Astrocyte (in vitro differentiated cells and primary cell): Measurements from ENCODE around the gene ERC1. TPM values are rescaled to one million over a fixed set of nuclear protein-coding genes. Genes with fewer than 3 reads are reported as not detected.

Experiments
- DNase-seq: peaks from one replicate; pipeline ENCODE4 v3.0.0-alpha.2; 2010; ENCODE audit warnings: low read depth
- FAIRE-seq: peaks from 2 replicates; lab custom pipeline; 2011; peaks lifted over from hg19 to GRCh38; lab: Jason Lieb, UNC
- H2AFZ ChIP-seq: 2 replicates; pipeline ENCODE4 v1.6.0; 2012; ENCODE audit warnings: low read depth, low read length, inconsistent platforms
- H3K27ac ChIP-seq: 2 replicates; pipeline ENCODE4 v1.5.1; 2011; ENCODE audit warnings: low read depth, low read length, inconsistent platforms
- H3K27me3 ChIP-seq: 2 replicates; pipeline ENCODE4 v1.6.0; 2011; ENCODE audit warnings: low read length, inconsistent platforms; ENCODE audit not compliant: insufficient read depth
- H3K36me3 ChIP-seq: 2 replicates; pipeline ENCODE4 v1.5.1; 2011; ENCODE audit warnings: low read length, inconsistent platforms; ENCODE audit not compliant: insufficient read depth
- H3K4me1 ChIP-seq: 2 replicates; pipeline ENCODE4 v1.5.1; 2011; ENCODE audit warnings: low read length, inconsistent platforms; ENCODE audit not compliant: insufficient read depth
- H3K4me2 ChIP-seq: 2 replicates; pipeline ENCODE4 v1.6.0; 2012; ENCODE audit warnings: low read length, inconsistent platforms
- H3K4me3 ChIP-seq: 2 replicates; pipeline ENCODE4 v1.5.1; 2011; ENCODE audit warnings: low read depth, mild to moderate bottlenecking, low read length, inconsistent platforms; ENCODE audit not compliant: insufficient read depth
- H3K79me2 ChIP-seq: 2 replicates; pipeline ENCODE4 v1.6.0; 2012; ENCODE audit warnings: mild to moderate bottlenecking, low read length, inconsistent platforms; ENCODE audit not compliant: insufficient read depth
- H3K9ac ChIP-seq: 2 replicates; pipeline ENCODE4 v1.6.0; 2012; ENCODE audit warnings: mild to moderate bottlenecking, low read length, inconsistent platforms
- H3K9me3 ChIP-seq: 2 replicates; pipeline ENCODE4 v1.5.1; 2012; ENCODE audit warnings: low read depth, mild to moderate bottlenecking, low read length, inconsistent platforms; ENCODE audit not compliant: insufficient read depth
- H4K20me1 ChIP-seq: 2 replicates; pipeline ENCODE4 v1.6.0; 2012; ENCODE audit warnings: low read length, inconsistent platforms; ENCODE audit not compliant: insufficient read depth
- H3K27ac Mint-ChIP-seq: one replicate; pipeline ENCODE4 v1.8.0; 2021; ENCODE audit warnings: mild to moderate bottlenecking, mixed read lengths; ENCODE audit not compliant: unreplicated experiment
- H3K27me3 Mint-ChIP-seq: one replicate; pipeline ENCODE4 v1.8.0; 2021; ENCODE audit warnings: low read depth, mixed read lengths; ENCODE audit not compliant: unreplicated experiment
- H3K36me3 Mint-ChIP-seq: one replicate; pipeline ENCODE4 v1.8.0; 2021; ENCODE audit warnings: low read depth, mixed read lengths; ENCODE audit not compliant: unreplicated experiment
- H3K4me1 Mint-ChIP-seq: one replicate; pipeline ENCODE4 v1.8.0; 2021; ENCODE audit warnings: low read depth, mixed read lengths; ENCODE audit not compliant: unreplicated experiment
- H3K4me3 Mint-ChIP-seq: one replicate; pipeline ENCODE4 v1.8.0; 2021; ENCODE audit warnings: mild to moderate bottlenecking, moderate library complexity, mixed read lengths; ENCODE audit not compliant: unreplicated experiment
- H3K9me3 Mint-ChIP-seq: one replicate; pipeline ENCODE4 v1.8.0; 2021; ENCODE audit warnings: mild to moderate bottlenecking, mixed read lengths; ENCODE audit not compliant: unreplicated experiment
- EZH2 ChIP-seq: IDR thresholded peaks from 2 replicates; pipeline ENCODE4 v1.6.1; 2012; ENCODE audit warnings: mild to moderate bottlenecking, low read length, inconsistent platforms; ENCODE audit not compliant: insufficient read depth
- total RNA-seq: library from RNA; stranded (reverse); gene quantifications from 2 replicates; pipeline ENCODE4 v1.2.1, GENCODE V29; 2021
- TF ChIP-seq, protein P1 (sequence below): IDR thresholded peaks from 2 replicates; pipeline ENCODE4 v1.5.1; 2011; ENCODE audit warnings: low read depth, mild to moderate bottlenecking, inconsistent platforms, low read length, moderate library complexity; ENCODE audit not compliant: insufficient read depth

Gene ERC1
- total RNA-seq, 1 donor from 2014 or later = 67.1 TPM

DNA sequence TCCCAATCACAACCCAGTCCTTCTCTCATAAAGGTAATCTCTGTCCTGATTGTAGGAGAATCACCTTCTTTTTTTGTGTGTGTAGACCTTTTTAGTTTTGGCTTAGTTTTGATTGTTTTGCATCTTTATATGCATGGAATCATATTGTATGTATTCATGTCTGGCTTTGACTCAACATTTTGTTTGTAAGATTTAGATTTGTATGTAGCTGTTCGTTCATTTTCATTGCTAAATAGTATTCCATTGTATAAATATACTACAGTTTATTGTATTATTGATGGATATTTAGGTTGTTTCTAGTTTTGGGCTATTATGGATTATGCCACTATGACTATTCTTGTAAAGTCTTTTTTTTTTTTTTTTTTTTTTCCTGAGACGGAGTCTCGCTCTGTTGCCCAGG, 10.5 kb downstream of the ERC1 start:
- Mint-ChIP-seq H3K36me3 (peaks cover 8% of the 10 kb centered on the region), H3K9me3 (no peaks in the 10 kb centered on the region), H3K4me1 (peaks cover 9% of the 10 kb centered on the region), H3K27me3 (no peaks in the 10 kb centered on the region), H3K4me3 (no peak overlapping the region), H3K27ac (no peak overlapping the region)
- H3K4me3 ChIP-seq = no peak overlapping the region
- DNase-seq = no peak
- peaks cover 47% of the 10 kb centered on the region for H3K79me2 ChIP-seq
- H3K9ac ChIP-seq = no peak overlapping the region
- H3K36me3 ChIP-seq = no peaks in the 10 kb centered on the region
- H3K27ac ChIP-seq = no peak overlapping the region
- H4K20me1 ChIP-seq = peaks cover 61% of the 10 kb centered on the region
- no peaks in the 10 kb centered on the region for H3K27me3 ChIP-seq
- H2AFZ ChIP-seq = no peak overlapping the region
- no peaks in the 10 kb centered on the region for H3K9me3 ChIP-seq
- FAIRE-seq = no peak
- no peak for TF ChIP-seq EZH2
- TF ChIP-seq, protein P1, sequence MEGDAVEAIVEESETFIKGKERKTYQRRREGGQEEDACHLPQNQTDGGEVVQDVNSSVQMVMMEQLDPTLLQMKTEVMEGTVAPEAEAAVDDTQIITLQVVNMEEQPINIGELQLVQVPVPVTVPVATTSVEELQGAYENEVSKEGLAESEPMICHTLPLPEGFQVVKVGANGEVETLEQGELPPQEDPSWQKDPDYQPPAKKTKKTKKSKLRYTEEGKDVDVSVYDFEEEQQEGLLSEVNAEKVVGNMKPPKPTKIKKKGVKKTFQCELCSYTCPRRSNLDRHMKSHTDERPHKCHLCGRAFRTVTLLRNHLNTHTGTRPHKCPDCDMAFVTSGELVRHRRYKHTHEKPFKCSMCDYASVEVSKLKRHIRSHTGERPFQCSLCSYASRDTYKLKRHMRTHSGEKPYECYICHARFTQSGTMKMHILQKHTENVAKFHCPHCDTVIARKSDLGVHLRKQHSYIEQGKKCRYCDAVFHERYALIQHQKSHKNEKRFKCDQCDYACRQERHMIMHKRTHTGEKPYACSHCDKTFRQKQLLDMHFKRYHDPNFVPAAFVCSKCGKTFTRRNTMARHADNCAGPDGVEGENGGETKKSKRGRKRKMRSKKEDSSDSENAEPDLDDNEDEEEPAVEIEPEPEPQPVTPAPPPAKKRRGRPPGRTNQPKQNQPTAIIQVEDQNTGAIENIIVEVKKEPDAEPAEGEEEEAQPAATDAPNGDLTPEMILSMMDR = no peak
- H3K4me2 ChIP-seq = no peak overlapping the region
- no peaks in the 10 kb centered on the region for H3K4me1 ChIP-seq

DNA sequence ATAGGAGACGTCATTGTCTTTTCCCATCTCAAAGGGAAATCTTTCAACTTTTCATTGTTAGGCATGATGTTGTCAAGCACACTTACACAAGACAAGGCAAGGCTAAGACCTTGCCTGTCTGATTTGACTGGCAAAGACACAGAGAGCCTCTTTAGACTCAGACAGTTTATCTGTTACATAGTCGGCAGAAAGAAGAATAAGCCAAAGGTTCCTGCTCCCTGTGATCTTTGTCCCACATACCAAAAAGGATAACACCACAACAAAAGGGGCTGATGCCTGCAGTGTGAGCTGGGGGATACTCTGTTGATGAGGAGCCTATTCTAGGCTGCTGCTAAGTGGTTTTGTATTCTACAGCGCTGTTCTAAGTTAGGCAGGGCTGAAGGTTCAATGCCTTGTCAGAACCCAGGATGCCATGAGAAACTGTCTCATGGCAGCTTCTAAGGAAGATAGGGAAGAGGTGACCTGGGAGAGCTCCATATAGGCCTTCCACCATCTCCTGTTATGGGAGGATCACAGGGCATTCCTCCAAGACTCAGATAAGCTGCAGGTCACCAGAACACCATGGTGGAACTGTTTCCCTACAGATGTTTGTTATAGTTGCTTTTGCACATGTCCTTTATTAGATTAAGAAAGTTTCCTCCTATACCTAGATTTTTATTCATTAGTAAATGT, 12.7 kb downstream of the ERC1 start:
- no peak overlapping the region for H3K27ac Mint-ChIP-seq
- Histone ChIP-seq H3K4me1 (no peaks in the 10 kb centered on the region), H3K36me3 (no peaks in the 10 kb centered on the region), H4K20me1 (peaks cover 48% of the 10 kb centered on the region), H3K9me3 (no peaks in the 10 kb centered on the region), H3K79me2 (peaks cover 35% of the 10 kb centered on the region), H3K9ac (no peak overlapping the region), H3K27me3 (no peaks in the 10 kb centered on the region), H3K4me2 (no peak overlapping the region), H2AFZ (no peak overlapping the region), H3K4me3 (no peak overlapping the region), H3K27ac (no peak overlapping the region)
- DNase-seq (no peak), FAIRE-seq (no peak)
- H3K36me3 Mint-ChIP-seq = peaks cover 9% of the 10 kb centered on the region
- H3K9me3 Mint-ChIP-seq = no peaks in the 10 kb centered on the region
- peaks cover 7% of the 10 kb centered on the region for H3K4me1 Mint-ChIP-seq
- H3K4me3 Mint-ChIP-seq = no peak overlapping the region
- H3K27me3 Mint-ChIP-seq = no peaks in the 10 kb centered on the region
- no peak for TF ChIP-seq EZH2
- TF ChIP-seq, protein P1 = no peak

DNA sequence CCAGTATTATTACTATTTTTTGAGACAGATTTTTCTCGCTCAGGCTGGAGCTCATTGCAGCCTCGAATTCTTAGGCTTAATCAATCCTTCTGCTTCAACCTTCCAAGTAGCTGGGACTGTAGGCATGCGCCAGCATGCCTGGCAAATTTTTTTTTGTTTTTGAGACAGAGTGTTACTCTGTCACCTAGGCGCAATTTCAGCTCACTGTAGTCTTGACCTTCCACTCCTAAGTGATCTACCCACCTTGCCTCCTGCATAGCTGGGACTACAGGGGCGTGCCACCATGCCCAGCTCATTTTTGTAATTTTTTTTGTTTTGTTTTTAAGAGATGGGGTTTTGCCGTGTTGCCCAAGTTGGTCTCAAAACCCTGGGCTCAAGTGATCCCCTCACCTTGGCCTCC, 15.2 kb downstream of the ERC1 start:
- no peak overlapping the region for H3K27ac Mint-ChIP-seq
- no peak for DNase-seq
- H3K9ac ChIP-seq = no peak overlapping the region
- no peaks in the 10 kb centered on the region for H3K36me3 ChIP-seq
- H3K4me1 Mint-ChIP-seq = peaks cover 7% of the 10 kb centered on the region
- no peak for FAIRE-seq
- no peak overlapping the region for H3K27ac ChIP-seq
- TF ChIP-seq, protein P1 = no peak
- no peak for TF ChIP-seq EZH2
- H3K9me3 Mint-ChIP-seq = no peaks in the 10 kb centered on the region
- no peaks in the 10 kb centered on the region for H3K27me3 ChIP-seq
- H3K36me3 Mint-ChIP-seq = peaks cover 12% of the 10 kb centered on the region
- H3K4me3 Mint-ChIP-seq = no peak overlapping the region
- peaks cover 29% of the 10 kb centered on the region for H3K79me2 ChIP-seq
- no peaks in the 10 kb centered on the region for H3K4me1 ChIP-seq
- no peak overlapping the region for H2AFZ ChIP-seq
- no peak overlapping the region for H3K4me3 ChIP-seq
- no peak overlapping the region for H3K4me2 ChIP-seq
- H3K9me3 ChIP-seq = no peaks in the 10 kb centered on the region
- H3K27me3 Mint-ChIP-seq = no peaks in the 10 kb centered on the region
- H4K20me1 ChIP-seq = peaks cover 35% of the 10 kb centered on the region
